ENCODE results near the gene KLHL22. TPM values are rescaled to one million over a fixed set of nuclear protein-coding genes. Genes with fewer than 3 reads are reported as not detected.

The KLHL22 gene
- total and polyA plus RNA-seq, 2 of the 13 experiments (the other 11 are each of a cell fraction or from before 2014, with no cell fraction given): 10.9 to 14.8 TPM

DNA sequence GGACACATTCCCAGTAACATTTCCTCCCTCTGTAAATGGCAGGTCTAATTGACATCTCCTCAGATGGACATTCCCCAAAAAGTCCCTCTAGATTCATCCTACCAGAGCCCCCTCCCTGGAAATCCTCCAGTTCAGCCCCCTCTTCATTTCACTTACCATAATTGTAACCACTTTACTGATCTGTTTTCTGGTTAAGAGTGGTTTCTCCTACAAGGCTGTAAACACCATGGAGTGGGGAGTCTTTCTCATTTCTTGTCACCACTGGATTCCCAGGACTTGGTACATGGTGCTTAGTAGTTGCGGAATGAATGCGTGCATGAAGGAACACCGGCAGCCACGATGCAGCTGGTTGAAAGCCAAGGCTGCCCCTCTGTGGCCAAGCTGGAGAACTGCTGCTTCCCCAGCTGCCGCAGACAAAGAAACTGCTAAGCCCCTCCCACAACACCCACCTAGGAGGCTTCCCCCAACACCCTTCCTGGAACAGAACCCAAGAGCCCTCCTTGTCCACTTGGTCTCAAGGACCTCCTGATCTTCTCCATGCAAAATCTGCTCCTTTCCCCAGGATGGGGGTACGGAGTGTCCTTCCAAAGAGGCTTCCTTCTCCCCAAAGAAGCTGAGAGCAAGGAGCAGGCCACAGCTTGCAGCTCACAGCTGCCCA is 39.4 kb downstream of the KLHL22 start (continued):
- TF ChIP-seq, protein P1, sequence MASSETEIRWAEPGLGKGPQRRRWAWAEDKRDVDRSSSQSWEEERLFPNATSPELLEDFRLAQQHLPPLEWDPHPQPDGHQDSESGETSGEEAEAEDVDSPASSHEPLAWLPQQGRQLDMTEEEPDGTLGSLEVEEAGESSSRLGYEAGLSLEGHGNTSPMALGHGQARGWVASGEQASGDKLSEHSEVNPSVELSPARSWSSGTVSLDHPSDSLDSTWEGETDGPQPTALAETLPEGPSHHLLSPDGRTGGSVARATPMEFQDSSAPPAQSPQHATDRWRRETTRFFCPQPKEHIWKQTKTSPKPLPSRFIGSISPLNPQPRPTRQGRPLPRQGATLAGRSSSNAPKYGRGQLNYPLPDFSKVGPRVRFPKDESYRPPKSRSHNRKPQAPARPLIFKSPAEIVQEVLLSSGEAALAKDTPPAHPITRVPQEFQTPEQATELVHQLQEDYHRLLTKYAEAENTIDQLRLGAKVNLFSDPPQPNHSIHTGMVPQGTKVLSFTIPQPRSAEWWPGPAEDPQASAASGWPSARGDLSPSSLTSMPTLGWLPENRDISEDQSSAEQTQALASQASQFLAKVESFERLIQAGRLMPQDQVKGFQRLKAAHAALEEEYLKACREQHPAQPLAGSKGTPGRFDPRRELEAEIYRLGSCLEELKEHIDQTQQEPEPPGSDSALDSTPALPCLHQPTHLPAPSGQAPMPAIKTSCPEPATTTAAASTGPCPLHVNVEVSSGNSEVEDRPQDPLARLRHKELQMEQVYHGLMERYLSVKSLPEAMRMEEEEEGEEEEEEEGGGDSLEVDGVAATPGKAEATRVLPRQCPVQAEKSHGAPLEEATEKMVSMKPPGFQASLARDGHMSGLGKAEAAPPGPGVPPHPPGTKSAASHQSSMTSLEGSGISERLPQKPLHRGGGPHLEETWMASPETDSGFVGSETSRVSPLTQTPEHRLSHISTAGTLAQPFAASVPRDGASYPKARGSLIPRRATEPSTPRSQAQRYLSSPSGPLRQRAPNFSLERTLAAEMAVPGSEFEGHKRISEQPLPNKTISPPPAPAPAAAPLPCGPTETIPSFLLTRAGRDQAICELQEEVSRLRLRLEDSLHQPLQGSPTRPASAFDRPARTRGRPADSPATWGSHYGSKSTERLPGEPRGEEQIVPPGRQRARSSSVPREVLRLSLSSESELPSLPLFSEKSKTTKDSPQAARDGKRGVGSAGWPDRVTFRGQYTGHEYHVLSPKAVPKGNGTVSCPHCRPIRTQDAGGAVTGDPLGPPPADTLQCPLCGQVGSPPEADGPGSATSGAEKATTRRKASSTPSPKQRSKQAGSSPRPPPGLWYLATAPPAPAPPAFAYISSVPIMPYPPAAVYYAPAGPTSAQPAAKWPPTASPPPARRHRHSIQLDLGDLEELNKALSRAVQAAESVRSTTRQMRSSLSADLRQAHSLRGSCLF (CRISPR knock-in tag; IDR thresholded peaks at IDR 0.05; ENCODE audit: borderline replicate concordance): no peak
- TF ChIP-seq, protein P2, sequence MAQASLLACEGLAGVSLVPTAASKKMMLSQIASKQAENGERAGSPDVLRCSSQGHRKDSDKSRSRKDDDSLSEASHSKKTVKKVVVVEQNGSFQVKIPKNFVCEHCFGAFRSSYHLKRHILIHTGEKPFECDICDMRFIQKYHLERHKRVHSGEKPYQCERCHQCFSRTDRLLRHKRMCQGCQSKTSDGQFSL (CRISPR knock-in tag; IDR thresholded peaks at IDR 0.05): no peak
- TF ChIP-seq HHEX (CRISPR knock-in tag; IDR thresholded peaks at IDR 0.05) (no peak), PPARG (CRISPR knock-in tag; conservative IDR thresholded peaks at IDR 0.05) (0 out of 2 replicates have a peak, but pooled peaks have one; percentile 21), RAD51 (IDR thresholded peaks at IDR 0.05; ENCODE audit: borderline replicate concordance) (no peak), CHD4 (IDR thresholded peaks at IDR 0.05; ENCODE audit: borderline replicate concordance, low read length) (no peak), MEIS1 (CRISPR knock-in tag; IDR thresholded peaks at IDR 0.05; ENCODE audit: borderline replicate concordance) (0 out of 2 replicates have a peak, but pooled peaks have one; percentile 48), SRF (IDR thresholded peaks at IDR 0.05; ENCODE audit: low read depth, low read length) (no peak), HOXA9 (CRISPR knock-in tag; IDR thresholded peaks at IDR 0.05; ENCODE audit: borderline replicate concordance) (no peak), KDM2A (CRISPR knock-in tag; IDR thresholded peaks at IDR 0.05; ENCODE audit: borderline replicate concordance, low read depth) (peak; percentile 64; the same call in 1 of the 2 replicates)
- TF ChIP-seq, protein P3, sequence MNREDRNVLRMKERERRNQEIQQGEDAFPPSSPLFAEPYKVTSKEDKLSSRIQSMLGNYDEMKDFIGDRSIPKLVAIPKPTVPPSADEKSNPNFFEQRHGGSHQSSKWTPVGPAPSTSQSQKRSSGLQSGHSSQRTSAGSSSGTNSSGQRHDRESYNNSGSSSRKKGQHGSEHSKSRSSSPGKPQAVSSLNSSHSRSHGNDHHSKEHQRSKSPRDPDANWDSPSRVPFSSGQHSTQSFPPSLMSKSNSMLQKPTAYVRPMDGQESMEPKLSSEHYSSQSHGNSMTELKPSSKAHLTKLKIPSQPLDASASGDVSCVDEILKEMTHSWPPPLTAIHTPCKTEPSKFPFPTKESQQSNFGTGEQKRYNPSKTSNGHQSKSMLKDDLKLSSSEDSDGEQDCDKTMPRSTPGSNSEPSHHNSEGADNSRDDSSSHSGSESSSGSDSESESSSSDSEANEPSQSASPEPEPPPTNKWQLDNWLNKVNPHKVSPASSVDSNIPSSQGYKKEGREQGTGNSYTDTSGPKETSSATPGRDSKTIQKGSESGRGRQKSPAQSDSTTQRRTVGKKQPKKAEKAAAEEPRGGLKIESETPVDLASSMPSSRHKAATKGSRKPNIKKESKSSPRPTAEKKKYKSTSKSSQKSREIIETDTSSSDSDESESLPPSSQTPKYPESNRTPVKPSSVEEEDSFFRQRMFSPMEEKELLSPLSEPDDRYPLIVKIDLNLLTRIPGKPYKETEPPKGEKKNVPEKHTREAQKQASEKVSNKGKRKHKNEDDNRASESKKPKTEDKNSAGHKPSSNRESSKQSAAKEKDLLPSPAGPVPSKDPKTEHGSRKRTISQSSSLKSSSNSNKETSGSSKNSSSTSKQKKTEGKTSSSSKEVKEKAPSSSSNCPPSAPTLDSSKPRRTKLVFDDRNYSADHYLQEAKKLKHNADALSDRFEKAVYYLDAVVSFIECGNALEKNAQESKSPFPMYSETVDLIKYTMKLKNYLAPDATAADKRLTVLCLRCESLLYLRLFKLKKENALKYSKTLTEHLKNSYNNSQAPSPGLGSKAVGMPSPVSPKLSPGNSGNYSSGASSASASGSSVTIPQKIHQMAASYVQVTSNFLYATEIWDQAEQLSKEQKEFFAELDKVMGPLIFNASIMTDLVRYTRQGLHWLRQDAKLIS (CRISPR knock-in tag; IDR thresholded peaks at IDR 0.05): no peak
- TF ChIP-seq, protein P4, sequence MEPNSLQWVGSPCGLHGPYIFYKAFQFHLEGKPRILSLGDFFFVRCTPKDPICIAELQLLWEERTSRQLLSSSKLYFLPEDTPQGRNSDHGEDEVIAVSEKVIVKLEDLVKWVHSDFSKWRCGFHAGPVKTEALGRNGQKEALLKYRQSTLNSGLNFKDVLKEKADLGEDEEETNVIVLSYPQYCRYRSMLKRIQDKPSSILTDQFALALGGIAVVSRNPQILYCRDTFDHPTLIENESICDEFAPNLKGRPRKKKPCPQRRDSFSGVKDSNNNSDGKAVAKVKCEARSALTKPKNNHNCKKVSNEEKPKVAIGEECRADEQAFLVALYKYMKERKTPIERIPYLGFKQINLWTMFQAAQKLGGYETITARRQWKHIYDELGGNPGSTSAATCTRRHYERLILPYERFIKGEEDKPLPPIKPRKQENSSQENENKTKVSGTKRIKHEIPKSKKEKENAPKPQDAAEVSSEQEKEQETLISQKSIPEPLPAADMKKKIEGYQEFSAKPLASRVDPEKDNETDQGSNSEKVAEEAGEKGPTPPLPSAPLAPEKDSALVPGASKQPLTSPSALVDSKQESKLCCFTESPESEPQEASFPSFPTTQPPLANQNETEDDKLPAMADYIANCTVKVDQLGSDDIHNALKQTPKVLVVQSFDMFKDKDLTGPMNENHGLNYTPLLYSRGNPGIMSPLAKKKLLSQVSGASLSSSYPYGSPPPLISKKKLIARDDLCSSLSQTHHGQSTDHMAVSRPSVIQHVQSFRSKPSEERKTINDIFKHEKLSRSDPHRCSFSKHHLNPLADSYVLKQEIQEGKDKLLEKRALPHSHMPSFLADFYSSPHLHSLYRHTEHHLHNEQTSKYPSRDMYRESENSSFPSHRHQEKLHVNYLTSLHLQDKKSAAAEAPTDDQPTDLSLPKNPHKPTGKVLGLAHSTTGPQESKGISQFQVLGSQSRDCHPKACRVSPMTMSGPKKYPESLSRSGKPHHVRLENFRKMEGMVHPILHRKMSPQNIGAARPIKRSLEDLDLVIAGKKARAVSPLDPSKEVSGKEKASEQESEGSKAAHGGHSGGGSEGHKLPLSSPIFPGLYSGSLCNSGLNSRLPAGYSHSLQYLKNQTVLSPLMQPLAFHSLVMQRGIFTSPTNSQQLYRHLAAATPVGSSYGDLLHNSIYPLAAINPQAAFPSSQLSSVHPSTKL (CRISPR knock-in tag; IDR thresholded peaks at IDR 0.05): 0 out of 2 replicates have a peak, but pooled peaks have one; percentile 12
- TF ChIP-seq, protein P5, sequence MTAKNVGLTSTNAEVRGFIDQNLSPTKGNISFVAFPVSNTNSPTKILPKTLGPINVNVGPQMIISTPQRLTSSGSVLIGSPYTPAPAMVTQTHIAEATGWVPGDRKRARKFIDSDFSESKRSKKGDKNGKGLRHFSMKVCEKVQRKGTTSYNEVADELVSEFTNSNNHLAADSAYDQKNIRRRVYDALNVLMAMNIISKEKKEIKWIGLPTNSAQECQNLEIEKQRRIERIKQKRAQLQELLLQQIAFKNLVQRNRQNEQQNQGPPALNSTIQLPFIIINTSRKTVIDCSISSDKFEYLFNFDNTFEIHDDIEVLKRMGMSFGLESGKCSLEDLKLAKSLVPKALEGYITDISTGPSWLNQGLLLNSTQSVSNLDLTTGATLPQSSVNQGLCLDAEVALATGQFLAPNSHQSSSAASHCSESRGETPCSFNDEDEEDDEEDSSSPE (CRISPR knock-in tag; IDR thresholded peaks at IDR 0.05): no peak

Data from HepG2 (cell line).